H1 (cell line): Measurements from ENCODE around the gene DNER. TPM values are rescaled to one million over a fixed set of nuclear protein-coding genes. Genes with fewer than 3 reads are reported as not detected.

ENCODE experiments used
- CTCF ChIA-PET: fragments of 300-600 bp; sonication (Branson Sonifier 250); formaldehyde crosslinking; loops from one replicate; lab custom pipeline; 2021; ENCODE audit not compliant: partially characterized antibody; lab: Charles Lee
- POLR2A ChIA-PET: fragments of 300-600 bp; sonication (Branson Sonifier 250); formaldehyde crosslinking; loops from one replicate; lab custom pipeline; 2021; ENCODE audit warnings: inconsistent platforms; ENCODE audit not compliant: partially characterized antibody; lab: Charles Lee
- DNase-seq, 2 experiments: peaks; one replicate each; pipeline versions ENCODE4 v3.0.0 to v3.0.0-alpha.2; 2010 to 2022; ENCODE audit warnings: low spot score in 2 of 2, low read depth in 1 of 2, mixed read lengths in 1 of 2
- FAIRE-seq: peaks from 2 replicates; lab custom pipeline; 2011; peaks lifted over from hg19 to GRCh38; lab: Jason Lieb, UNC
- H2AFZ ChIP-seq: 2 replicates; pipeline ENCODE4 v1.8.1; 2012; ENCODE audit warnings: low read length, inconsistent platforms
- H2AK5ac ChIP-seq: 2 replicates; pipeline ENCODE4 v1.6.1; 2013; ENCODE audit warnings: low read depth, low read length
- H2BK120ac ChIP-seq: replicated peaks from 2 replicates; pipeline ENCODE3; 2013; ENCODE audit warnings: low read depth, low read length, inconsistent platforms
- H2BK12ac ChIP-seq: 2 replicates; pipeline ENCODE4 v1.6.1; 2013; ENCODE audit warnings: low read depth, low read length
- H2BK15ac ChIP-seq: 2 replicates; pipeline ENCODE4 v1.6.1; 2013; ENCODE audit warnings: low read length
- H2BK20ac ChIP-seq: 2 replicates; pipeline ENCODE4 v1.6.1; 2013; ENCODE audit warnings: low read length
- H2BK5ac ChIP-seq: 2 replicates; pipeline ENCODE4 v1.6.1; 2013; ENCODE audit warnings: low read depth, low read length
- H3K14ac ChIP-seq: 2 replicates; pipeline ENCODE4 v1.6.1; 2013; ENCODE audit warnings: inconsistent platforms; ENCODE audit not compliant: insufficient read length
- H3K18ac ChIP-seq: 2 replicates; pipeline ENCODE4 v1.6.1; 2013; ENCODE audit warnings: low read length; ENCODE audit errors: extremely low read depth
- H3K23ac ChIP-seq: 2 replicates; pipeline ENCODE4 v1.6.1; 2013; ENCODE audit warnings: inconsistent platforms; ENCODE audit not compliant: insufficient read length
- H3K23me2 ChIP-seq: 2 replicates; pipeline ENCODE4 v1.6.1; 2013; ENCODE audit warnings: low read depth, low read length
- H3K27ac ChIP-seq: 2 replicates; pipeline ENCODE4 v1.6.1; 2011; ENCODE audit warnings: low read depth, low read length, inconsistent platforms
- H3K27me3 ChIP-seq, 4 experiments: replicated peaks in 1 of 4; 1 replicate in 1 of 4; 2 replicates in 3 of 4; pipeline versions ENCODE4 v1.6.1 to v1.8.1; 2011 to 2013; ENCODE audit warnings: low read length in 3 of 4, mild to moderate bottlenecking in 3 of 4, inconsistent platforms in 2 of 4, mixed read lengths in 2 of 4, moderate library complexity in 1 of 4; ENCODE audit not compliant: control insufficient read depth in 3 of 4, insufficient read depth in 3 of 4; ENCODE audit errors: extremely low read depth in 1 of 4
- H3K36me3 ChIP-seq, 4 experiments: 2 replicates each; pipeline versions ENCODE4 v1.6.1 to v1.8.1; 2011 to 2013; ENCODE audit warnings: mild to moderate bottlenecking in 4 of 4, low read length in 3 of 4, moderate library complexity in 2 of 4, control low read depth in 1 of 4, inconsistent platforms in 1 of 4; ENCODE audit not compliant: insufficient read depth in 4 of 4, control insufficient read depth in 2 of 4
- H3K4ac ChIP-seq: replicated peaks from 2 replicates; pipeline ENCODE3; 2013; ENCODE audit warnings: low read length, low read depth, mixed read lengths, inconsistent platforms; ENCODE audit not compliant: insufficient read length
- H3K4me1 ChIP-seq, 4 experiments: replicated peaks in 1 of 4; 1 replicate in 1 of 4; 2 replicates in 3 of 4; pipeline versions ENCODE4 v1.6.1 to v1.8.1; 2011 to 2013; ENCODE audit warnings: low read length in 3 of 4, inconsistent platforms in 2 of 4, mixed read lengths in 1 of 4; ENCODE audit not compliant: insufficient read depth in 4 of 4, control insufficient read depth in 3 of 4
- H3K4me2 ChIP-seq, 2 experiments: 2 replicates each; pipeline versions ENCODE4 v1.6.1 to v1.8.1; 2011 to 2013; ENCODE audit warnings: low read depth in 2 of 2, low read length in 2 of 2, control low read depth in 1 of 2, inconsistent platforms in 1 of 2, mild to moderate bottlenecking in 1 of 2; ENCODE audit not compliant: insufficient read depth in 1 of 2
- H3K4me3 ChIP-seq, 4 experiments: fragments of 200-600, 300-600 bp in 1 of 4; sonication (generic), shearing (Covaris generic), sonication (Bioruptor Twin) in 1 of 4; 2 replicates each; pipeline versions ENCODE4 v1.5.1 to v1.8.1; 2011 to 2016; ENCODE audit warnings: low read length in 4 of 4, low read depth in 3 of 4, control low read depth in 2 of 4, inconsistent platforms in 2 of 4, mild to moderate bottlenecking in 2 of 4, mixed read lengths in 1 of 4, moderate library complexity in 1 of 4; ENCODE audit not compliant: insufficient read depth in 2 of 4; ENCODE audit errors: extremely low read depth in 1 of 4
- H3K56ac ChIP-seq: replicated peaks from 2 replicates; pipeline ENCODE3; 2013; ENCODE audit warnings: low read depth, mild to moderate bottlenecking, mixed read lengths, low read length, inconsistent platforms; ENCODE audit not compliant: insufficient read length
- H3K79me1 ChIP-seq: 2 replicates; pipeline ENCODE4 v1.6.1; 2013; ENCODE audit warnings: low read depth, low read length, control low read depth
- H3K79me2 ChIP-seq, 2 experiments: 2 replicates each; pipeline versions ENCODE4 v1.6.1 to v1.8.1; 2012 to 2013; ENCODE audit warnings: low read length in 2 of 2, mild to moderate bottlenecking in 2 of 2, inconsistent platforms in 1 of 2; ENCODE audit not compliant: insufficient read depth in 2 of 2, control insufficient read depth in 1 of 2
- H3K9ac ChIP-seq, 4 experiments: replicated peaks in 1 of 4; 1 replicate in 1 of 4; 2 replicates in 3 of 4; pipeline versions ENCODE4 v1.6.1 to v1.8.1; 2011 to 2013; ENCODE audit warnings: low read depth in 3 of 4, low read length in 3 of 4, control low read depth in 2 of 4, mild to moderate bottlenecking in 2 of 4, moderate library complexity in 2 of 4, inconsistent platforms in 1 of 4; ENCODE audit errors: extremely low read depth in 1 of 4
- H3K9me3 ChIP-seq, 2 experiments: 2 replicates each; pipeline versions ENCODE4 v1.6.1 to v1.8.1; 2012 to 2013; ENCODE audit warnings: mild to moderate bottlenecking in 2 of 2, moderate library complexity in 2 of 2, control low read depth in 1 of 2, inconsistent platforms in 1 of 2, low read depth in 1 of 2, low read length in 1 of 2, mixed read lengths in 1 of 2; ENCODE audit not compliant: insufficient read depth in 2 of 2
- H4K20me1 ChIP-seq, 2 experiments: replicated peaks in 1 of 2; 2 replicates each; pipeline versions ENCODE3 to v1.8.1; 2011 to 2013; ENCODE audit warnings: inconsistent platforms in 2 of 2, low read length in 2 of 2, mild to moderate bottlenecking in 1 of 2; ENCODE audit not compliant: insufficient read depth in 2 of 2, control insufficient read depth in 1 of 2
- H4K5ac ChIP-seq: 2 replicates; pipeline ENCODE4 v1.6.1; 2013; ENCODE audit warnings: low read length, low read depth, mixed read lengths, inconsistent platforms; ENCODE audit not compliant: insufficient read length
- H4K8ac ChIP-seq: 2 replicates; pipeline ENCODE4 v1.8.0; 2013; ENCODE audit warnings: mild to moderate bottlenecking, moderate library complexity, low read length, inconsistent platforms; ENCODE audit not compliant: insufficient read depth; ENCODE audit errors: extremely low read depth
- H4K91ac ChIP-seq: replicated peaks from 2 replicates; pipeline ENCODE3; 2013; ENCODE audit warnings: low read length, mixed read lengths, inconsistent platforms; ENCODE audit not compliant: insufficient read length
- ASH2L ChIP-seq: fragments of 200-600, 300-600 bp; sonication (generic); IDR thresholded peaks from one replicate; pipeline ENCODE4 v1.7.1; 2017; ENCODE audit warnings: low read length
- BACH1 ChIP-seq: IDR thresholded peaks from 2 replicates; pipeline ENCODE4 v1.6.1; 2012; ENCODE audit warnings: low read length, improper control_type of control experiment
- CBX5 ChIP-seq: fragments of 300-800, 300-1000 bp; sonication (generic); IDR thresholded peaks from 2 replicates; pipeline ENCODE4 v1.7.1; 2016; ENCODE audit warnings: antibody characterized with exemption, low read length, low read depth
- CREB1 ChIP-seq: IDR thresholded peaks from 2 replicates; pipeline ENCODE4 v1.6.1; 2012; ENCODE audit warnings: inconsistent platforms
- GTF2F1 ChIP-seq: IDR thresholded peaks from 2 replicates; pipeline ENCODE4 v1.6.1; 2012; ENCODE audit warnings: low read depth, low read length, improper control_type of control experiment, borderline replicate concordance
- NANOG ChIP-seq: IDR thresholded peaks from 2 replicates; pipeline ENCODE4 v1.6.1; 2011; ENCODE audit warnings: low read length, low read depth, mild to moderate bottlenecking, inconsistent platforms; ENCODE audit not compliant: insufficient read depth, poor library complexity, severe bottlenecking
- PHF8 ChIP-seq: fragments of 200-600 bp; sonication (generic); conservative IDR thresholded peaks from 2 replicates; pipeline ENCODE4 v1.7.1; 2012; ENCODE audit warnings: low read depth, mild to moderate bottlenecking, inconsistent platforms, low read length, moderate library complexity
- RAD21 ChIP-seq, 2 experiments: IDR thresholded peaks in 1 of 2; conservative IDR thresholded peaks in 1 of 2; 2 replicates each; pipeline ENCODE4 v1.6.1; 2011; ENCODE audit warnings: low read depth in 2 of 2, low read length in 2 of 2, improper control_type of control experiment in 1 of 2, inconsistent platforms in 1 of 2, mild to moderate bottlenecking in 1 of 2, moderate library complexity in 1 of 2
- RFX5 ChIP-seq: IDR thresholded peaks from 2 replicates; pipeline ENCODE4 v1.6.1; 2011; ENCODE audit warnings: low read depth, low read length, improper control_type of control experiment, borderline replicate concordance
- RNF2 ChIP-seq: fragments of 200-900, 300-1000 bp; sonication (generic); IDR thresholded peaks from 2 replicates; pipeline ENCODE4 v1.7.1; 2016; ENCODE audit warnings: borderline replicate concordance, low read depth, mild to moderate bottlenecking, antibody characterized with exemption, low read length; ENCODE audit not compliant: poor library complexity, severe bottlenecking; ENCODE audit errors: missing control alignments
- SAP30 ChIP-seq: fragments of 300-600 bp; sonication (generic); IDR thresholded peaks from 2 replicates; pipeline ENCODE4 v1.7.1; 2012; ENCODE audit warnings: low read length, moderate library complexity, mild to moderate bottlenecking, inconsistent platforms; ENCODE audit not compliant: insufficient read depth, insufficient replicate concordance
- SIRT6 ChIP-seq: IDR thresholded peaks from one replicate; pipeline ENCODE4 v1.7.1; 2012; ENCODE audit warnings: low read length, inconsistent platforms
- SIX5 ChIP-seq: IDR thresholded peaks from 2 replicates; pipeline ENCODE4 v1.6.1; 2011; ENCODE audit warnings: mild to moderate bottlenecking, low read depth, low read length
- TAF7 ChIP-seq: optimal IDR thresholded peaks from 2 replicates; pipeline ENCODE3; 2011; ENCODE audit warnings: low read depth, mild to moderate bottlenecking, inconsistent platforms, low read length, moderate library complexity, borderline replicate concordance
- WGBS, 2 experiments: shearing (Covaris generic) in 1 of 2; methylation state at CpG; one replicate each; pipeline versions ENCODE4 v1.1.6 to v1.1.7; 2013 to 2015; ENCODE audit warnings: low lambda C conversion rate in 2 of 2, mixed read lengths in 2 of 2, inconsistent platforms in 1 of 2, low coverage in 1 of 2, missing lambda C conversion rate in 1 of 2; ENCODE audit not compliant: insufficient replicate concordance in 2 of 2, insufficient coverage in 1 of 2, insufficient read length in 1 of 2; ENCODE audit errors: extremely low coverage in 1 of 2, missing lambda C conversion rate in 1 of 2; 5-methylcytosine and 5-hydroxymethylcytosine counted together
- polyA plus RNA-seq, 7 experiments: library from polyadenylated mRNA; depleted of rRNA in 3 of 7; stranded (reverse) in 5 of 7; unstranded in 2 of 7; fragments of >200 nt in 5 of 7; fragments of 200-250 nt in 2 of 7; gene quantifications; 1 replicate in 5 of 7; 2 replicates in 1 of 7; 4 replicates in 1 of 7; pipeline versions ENCODE4 v1.2.1 to v1.2.3, GENCODE V29; 2011 to 2013; ENCODE audit warnings: missing spikeins in 2 of 7, mixed read lengths in 2 of 7
- total RNA-seq: library from RNA; stranded (reverse); fragmentation: NEBNext Ultra II Directional; extraction: Animal tissue kit (Norgen Biotek cat#: 25700); gene quantifications from 2 replicates; pipeline ENCODE4 v1.2.1, GENCODE V29; 2021

DNER gene
- total and polyA plus RNA-seq, 2 of the 8 experiments (the other 6 are each of a cell fraction or from before 2014, with no cell fraction given): 6.8 to 16.3 TPM

DNA sequence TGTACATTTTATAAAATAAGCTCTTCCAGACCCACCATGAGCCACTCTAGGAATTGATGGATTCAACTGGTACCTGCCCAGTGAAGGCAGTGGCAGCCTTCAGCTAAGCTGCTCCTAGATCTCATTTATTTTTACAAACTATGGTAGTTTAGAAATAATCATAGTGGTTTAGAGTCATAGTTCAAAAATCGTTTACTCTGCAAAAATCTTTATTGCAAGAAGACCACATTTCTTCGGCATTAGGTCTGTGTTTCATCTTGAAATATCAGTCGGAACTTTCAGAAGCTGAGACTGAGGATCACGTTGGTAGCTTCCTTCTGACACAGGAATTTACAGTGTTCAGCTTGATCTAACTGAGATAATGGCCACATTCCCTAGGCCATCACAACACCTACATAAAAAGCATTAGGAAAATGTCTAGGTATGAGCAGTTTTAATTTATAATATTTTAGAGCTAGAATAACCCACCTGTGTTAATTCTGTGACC lies 237.0 kb downstream of the DNER start:
- no peak overlapping the region for H4K91ac ChIP-seq
- no peak overlapping the region for H3K4ac ChIP-seq
- H3K56ac ChIP-seq: no peak overlapping the region
- WGBS, 2 experiments: 84% methylated on average over 4 of the region's 4 CpGs; no CpG with 5 or more reads in 1 of the 2 experiments
- peaks cover 0 to 19% (median 11%) of the 10 kb centered on the region in 4 experiments; a peak in 5 of 7 replicates for H3K4me1 ChIP-seq
- H4K8ac ChIP-seq: no peak overlapping the region
- H3K36me3 ChIP-seq: no peaks in the 10 kb centered on the region
- no peaks in the 10 kb centered on the region for H3K79me1 ChIP-seq
- no peak overlapping the region for H3K14ac ChIP-seq
- H3K23ac ChIP-seq: no peak overlapping the region
- H2BK120ac ChIP-seq: no peak overlapping the region
- no peaks in the 10 kb centered on the region for H3K27me3 ChIP-seq
- ChIA-PET CTCF (interaction anchor here (0.7 to 2.0 kb wide), 6 partner anchors 11 to 141 kb away, joined by 3 to 6 read pairs (median 4); no protein-coding TSS in a partner anchor), POLR2A (no interaction called here)
- no peak for FAIRE-seq
- no peak overlapping the region for H3K4me3 ChIP-seq
- no peak overlapping the region for H2BK15ac ChIP-seq
- no peak overlapping the region for H2AK5ac ChIP-seq
- no peak overlapping the region for H2BK20ac ChIP-seq
- no peaks in the 10 kb centered on the region for H3K23me2 ChIP-seq
- H2AFZ ChIP-seq: no peak overlapping the region
- no peak overlapping the region for H3K27ac ChIP-seq
- no peak for DNase-seq
- no peak overlapping the region for H2BK12ac ChIP-seq
- H2BK5ac ChIP-seq: 0 out of 2 replicates have a peak overlapping the region, but pooled peaks have one; percentile 42
- no peak overlapping the region for H3K9ac ChIP-seq
- no peak overlapping the region for H3K18ac ChIP-seq
- no peaks in the 10 kb centered on the region for H4K20me1 ChIP-seq
- no peak overlapping the region for H3K4me2 ChIP-seq
- H4K5ac ChIP-seq: no peak overlapping the region
- H3K9me3 ChIP-seq: no peaks in the 10 kb centered on the region
- H3K79me2 ChIP-seq: no peaks in the 10 kb centered on the region
- TF ChIP-seq RNF2 (no peak), RFX5 (no peak), SIX5 (no peak), GTF2F1 (no peak), SAP30 (no peak), PHF8 (no peak), ASH2L (no peak), BACH1 (no peak), CBX5 (no peak), RAD21 (IDR thresholded peaks at IDR 0.05 in 1 of 2, conservative IDR thresholded peaks at IDR 0.05 in 1 of 2; ENCODE audit: low read depth in 2 of 2, low read length in 2 of 2) (no peak), SIRT6 (no peak), CREB1 (no peak), TAF7 (no peak), NANOG (no peak)
